ENCODE measurements around the gene LYSMD4.

LYSMD4 gene

GRCh38 chr15:99731336-99732123, 1.7 kb downstream of the LYSMD4 start:
- DNase-seq (ENCODE audit: low read depth) = no peak

GRCh38 chr15:99729920-99730319, 3.3 kb downstream of the LYSMD4 start:
- DNase-seq (ENCODE audit: low read depth) = no peak

GRCh38 chr15:99729327-99729726, 3.9 kb downstream of the LYSMD4 start:
- DNase-seq (ENCODE audit: low read depth) = no peak

- DNase-seq (ENCODE audit: low read depth) = no peak
Observed at GRCh38 chr15:99728916-99729315, 4.3 kb downstream of the LYSMD4 start.

- no peak for DNase-seq (ENCODE audit: low read depth)
Observed at GRCh38 chr15:99727733-99728132, 5.5 kb downstream of the LYSMD4 start.

- DNase-seq (ENCODE audit: low read depth) = no peak
Observed at GRCh38 chr15:99727330-99727729, 5.9 kb downstream of the LYSMD4 start.

GRCh38 chr15:99726333-99726732, 6.9 kb downstream of the LYSMD4 start:
- DNase-seq (ENCODE audit: low read depth) = no peak

- DNase-seq (ENCODE audit: low read depth) = no peak
Observed at GRCh38 chr15:99722406-99722805, 10.8 kb downstream of the LYSMD4 start.

- DNase-seq (ENCODE audit: low read depth) = no peak
Observed at GRCh38 chr15:99721896-99722295, 11.3 kb downstream of the LYSMD4 start.

GRCh38 chr15:99721104-99721778, 12.0 kb downstream of the LYSMD4 start:
- no peak for DNase-seq (ENCODE audit: low read depth)

- DNase-seq (ENCODE audit: low read depth) = no peak
Observed at GRCh38 chr15:99720533-99720932, 12.7 kb downstream of the LYSMD4 start.

- DNase-seq (ENCODE audit: low read depth) = no peak
Observed at GRCh38 chr15:99719096-99719541, 14.1 kb downstream of the LYSMD4 start.

GRCh38 chr15:99718421-99718820, 14.8 kb downstream of the LYSMD4 start:
- no peak for DNase-seq (ENCODE audit: low read depth)

GRCh38 chr15:99717161-99718009, 15.9 kb downstream of the LYSMD4 start:
- DNase-seq (ENCODE audit: low read depth) = no peak

GRCh38 chr15:99716540-99717095, 16.6 kb downstream of the LYSMD4 start:
- DNase-seq (ENCODE audit: low read depth) = no peak

- DNase-seq (ENCODE audit: low read depth) = no peak
Observed at GRCh38 chr15:99712415-99712814, 20.8 kb downstream of the LYSMD4 start.

GRCh38 chr15:99711625-99712024, 21.6 kb downstream of the LYSMD4 start:
- DNase-seq (ENCODE audit: low read depth) = no peak

- DNase-seq (ENCODE audit: low read depth) = no peak
Observed at GRCh38 chr15:99709243-99709986, 23.8 kb downstream of the LYSMD4 start.

- DNase-seq (ENCODE audit: low read depth) = no peak
Observed at GRCh38 chr15:99708563-99708962, 24.7 kb downstream of the LYSMD4 start.

GRCh38 chr15:99707473-99708270, 25.6 kb downstream of the LYSMD4 start:
- no peak for DNase-seq (ENCODE audit: low read depth)

Measured in activated gamma-delta T cell treated with anti-CD3 and anti-CD28 coated beads, Interleukin-2, amount 50 U/mL, for 16 hours (primary cell).